Peyer's patch (tissue), 4 donors: ENCODE measurements around the gene CDH12. TPM values are rescaled to one million over a fixed set of nuclear protein-coding genes. Genes with fewer than 3 reads are reported as not detected.

Experiments
- DNase-seq, 3 donors: peaks; one replicate each; pipeline ENCODE4 v3.0.0-alpha.2; 2017 to 2019
- H3K27ac ChIP-seq, 4 donors: fragments of 200-600 bp; sonication (generic); one replicate each; pipeline ENCODE4 v1.5.1; 2016 to 2019
- H3K27me3 ChIP-seq, 2 donors: fragments of 200-600 bp; sonication (generic); one replicate each; pipeline ENCODE4 v1.5.1; 2019
- H3K36me3 ChIP-seq, 3 donors: fragments of 200-600 bp; sonication (generic); one replicate each; pipeline ENCODE4 v1.5.1; 2016 to 2019
- H3K4me1 ChIP-seq, 4 donors: fragments of 200-600 bp; sonication (generic); one replicate each; pipeline ENCODE4 v1.5.1; 2016 to 2019
- H3K4me3 ChIP-seq, 4 donors: fragments of 200-600 bp; sonication (generic); 1 replicate in 3 of 4; 2 replicates in 1 of 4; pipeline ENCODE4 v1.5.1; 2016 to 2019; ENCODE audit warnings: mild to moderate bottlenecking in 1 of 4
- H3K9me3 ChIP-seq, 4 donors: fragments of 200-600 bp; sonication (generic); one replicate each; pipeline ENCODE4 v1.5.1; 2016 to 2019; ENCODE audit warnings: mild to moderate bottlenecking in 1 of 4
- POLR2A ChIP-seq, 2 donors: fragments of 450-650 bp; IDR thresholded peaks; one replicate each; pipeline ENCODE4 v1.5.1; 2017; ENCODE audit warnings: antibody characterized with exemption in 2 of 2, mild to moderate bottlenecking in 2 of 2, moderate library complexity in 2 of 2
- total RNA-seq, 4 donors: library from RNA; depleted of rRNA; stranded (reverse); fragments of >200 nt; gene quantifications; one replicate each; pipeline ENCODE4 v1.1.0, GENCODE V29; 2016
- TF ChIP-seq, protein P1 (sequence below), 6 experiments: fragments of 450-650 bp in 4 of 6; fragments of 200-600 bp in 2 of 6; sonication (generic) in 1 of 6; IDR thresholded peaks; one replicate each; pipeline ENCODE4 v1.5.1; 2017 to 2019; ENCODE audit warnings: antibody characterized with exemption in 6 of 6, mild to moderate bottlenecking in 3 of 6, moderate library complexity in 1 of 6

CDH12 gene
- total RNA-seq, 4 donors from 2014 or later = not detected

DNA sequence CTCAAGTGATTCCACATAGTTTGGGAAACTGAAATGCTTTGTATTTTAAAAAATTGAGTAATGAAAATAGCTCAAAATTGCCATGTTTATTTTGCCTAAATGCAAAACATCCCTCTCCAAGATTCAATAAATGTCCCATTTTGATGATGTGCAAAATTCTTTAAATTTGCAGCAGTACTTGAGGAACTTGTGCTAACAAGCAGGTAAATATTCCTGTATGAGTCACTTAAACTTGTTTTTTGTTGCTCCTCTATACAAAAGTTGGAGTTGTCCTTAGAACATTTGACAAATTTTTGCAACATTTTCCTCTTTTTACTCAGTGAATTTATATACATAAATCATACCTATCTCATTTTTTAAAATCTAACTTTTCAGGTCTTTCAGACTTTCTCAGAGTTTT lies 280.2 kb downstream of the CDH12 start:
- Histone ChIP-seq H3K27ac (no peak overlapping the region), H3K4me3 (no peak overlapping the region), H3K9me3 (no peaks in the 10 kb centered on the region), H3K4me1 (no peaks in the 10 kb centered on the region), H3K36me3 (no peaks in the 10 kb centered on the region), H3K27me3 (no peaks in the 10 kb centered on the region)
- DNase-seq = no peak
- TF ChIP-seq, protein P1, sequence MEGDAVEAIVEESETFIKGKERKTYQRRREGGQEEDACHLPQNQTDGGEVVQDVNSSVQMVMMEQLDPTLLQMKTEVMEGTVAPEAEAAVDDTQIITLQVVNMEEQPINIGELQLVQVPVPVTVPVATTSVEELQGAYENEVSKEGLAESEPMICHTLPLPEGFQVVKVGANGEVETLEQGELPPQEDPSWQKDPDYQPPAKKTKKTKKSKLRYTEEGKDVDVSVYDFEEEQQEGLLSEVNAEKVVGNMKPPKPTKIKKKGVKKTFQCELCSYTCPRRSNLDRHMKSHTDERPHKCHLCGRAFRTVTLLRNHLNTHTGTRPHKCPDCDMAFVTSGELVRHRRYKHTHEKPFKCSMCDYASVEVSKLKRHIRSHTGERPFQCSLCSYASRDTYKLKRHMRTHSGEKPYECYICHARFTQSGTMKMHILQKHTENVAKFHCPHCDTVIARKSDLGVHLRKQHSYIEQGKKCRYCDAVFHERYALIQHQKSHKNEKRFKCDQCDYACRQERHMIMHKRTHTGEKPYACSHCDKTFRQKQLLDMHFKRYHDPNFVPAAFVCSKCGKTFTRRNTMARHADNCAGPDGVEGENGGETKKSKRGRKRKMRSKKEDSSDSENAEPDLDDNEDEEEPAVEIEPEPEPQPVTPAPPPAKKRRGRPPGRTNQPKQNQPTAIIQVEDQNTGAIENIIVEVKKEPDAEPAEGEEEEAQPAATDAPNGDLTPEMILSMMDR (IDR thresholded peaks at IDR 0.05) = no peak
- no peak for TF ChIP-seq POLR2A (IDR thresholded peaks at IDR 0.05)

DNA sequence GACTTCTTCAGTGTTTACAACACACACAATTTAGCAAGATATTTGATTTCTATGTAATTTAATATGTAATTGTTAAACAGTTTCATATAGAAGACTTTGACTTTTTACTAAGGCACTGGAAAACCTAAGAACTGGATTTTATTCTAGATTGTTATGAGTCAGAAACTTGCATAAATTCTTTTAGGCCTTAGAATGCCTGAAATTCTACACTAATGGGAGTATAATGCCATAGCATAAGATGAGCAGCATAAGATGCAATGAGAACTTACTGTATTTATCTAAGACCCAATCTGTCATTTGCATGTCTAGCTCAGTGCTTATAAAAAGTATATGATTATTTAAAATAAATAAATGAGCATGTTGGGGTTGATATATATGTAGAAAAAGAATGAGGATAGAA lies 285.2 kb downstream of the CDH12 start:
- no peaks in the 10 kb centered on the region for H3K27me3 ChIP-seq
- H3K4me1 ChIP-seq = no peaks in the 10 kb centered on the region
- no peak for DNase-seq
- H3K4me3 ChIP-seq = no peak overlapping the region
- TF ChIP-seq, protein P1 (IDR thresholded peaks at IDR 0.05) = no peak
- TF ChIP-seq POLR2A (IDR thresholded peaks at IDR 0.05) = no peak
- H3K27ac ChIP-seq = no peak overlapping the region
- no peaks in the 10 kb centered on the region for H3K36me3 ChIP-seq
- no peaks in the 10 kb centered on the region for H3K9me3 ChIP-seq

DNA sequence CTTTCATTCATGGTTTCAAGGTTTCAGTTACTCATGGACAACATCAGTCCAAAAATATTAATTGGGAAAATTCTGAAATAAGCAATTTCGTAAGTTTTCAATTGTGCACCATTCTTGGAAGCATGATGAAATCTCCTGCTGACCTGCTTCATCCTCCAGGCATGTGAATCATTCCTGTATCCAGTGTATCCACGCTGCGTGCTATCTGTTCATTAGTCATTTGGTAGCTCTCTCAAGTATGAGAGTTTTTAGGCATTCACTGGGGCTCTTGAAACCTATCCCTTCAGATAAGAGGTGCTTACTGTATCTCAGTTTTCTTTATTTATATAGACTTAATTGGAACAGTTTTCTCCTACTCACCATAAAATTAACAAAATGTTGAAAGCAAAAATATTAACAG lies 293.0 kb downstream of the CDH12 start:
- Histone ChIP-seq H3K27me3 (no peaks in the 10 kb centered on the region), H3K27ac (no peak overlapping the region), H3K4me3 (no peak overlapping the region), H3K9me3 (no peaks in the 10 kb centered on the region), H3K4me1 (no peaks in the 10 kb centered on the region), H3K36me3 (no peaks in the 10 kb centered on the region)
- no peak for DNase-seq
- TF ChIP-seq POLR2A (IDR thresholded peaks at IDR 0.05) = no peak
- TF ChIP-seq, protein P1 (IDR thresholded peaks at IDR 0.05) = no peak

DNA sequence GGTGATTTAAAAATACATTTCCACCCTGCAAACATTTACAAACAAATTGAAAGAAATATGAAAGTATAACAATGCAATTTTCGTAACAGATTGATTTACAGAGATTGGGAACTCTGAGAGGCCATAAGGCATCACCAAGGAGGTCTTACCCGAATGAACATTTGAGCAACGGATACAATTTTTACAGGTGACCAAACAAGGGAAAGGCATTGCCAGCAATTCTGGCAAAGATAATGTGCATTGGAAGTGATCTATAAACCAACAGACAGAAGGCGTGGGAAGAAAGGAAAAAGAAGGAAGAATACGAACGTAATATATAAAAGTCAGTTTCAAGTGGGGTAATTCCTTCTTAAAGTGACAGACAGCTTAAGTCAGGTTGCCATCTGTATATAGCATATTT lies 295.9 kb downstream of the CDH12 start:
- Histone ChIP-seq H3K36me3 (no peaks in the 10 kb centered on the region), H3K27me3 (no peaks in the 10 kb centered on the region), H3K4me3 (no peak overlapping the region), H3K27ac (no peak overlapping the region), H3K9me3 (no peaks in the 10 kb centered on the region), H3K4me1 (no peaks in the 10 kb centered on the region)
- TF ChIP-seq, protein P1 (IDR thresholded peaks at IDR 0.05) = no peak
- TF ChIP-seq POLR2A (IDR thresholded peaks at IDR 0.05) = no peak
- no peak for DNase-seq

DNA sequence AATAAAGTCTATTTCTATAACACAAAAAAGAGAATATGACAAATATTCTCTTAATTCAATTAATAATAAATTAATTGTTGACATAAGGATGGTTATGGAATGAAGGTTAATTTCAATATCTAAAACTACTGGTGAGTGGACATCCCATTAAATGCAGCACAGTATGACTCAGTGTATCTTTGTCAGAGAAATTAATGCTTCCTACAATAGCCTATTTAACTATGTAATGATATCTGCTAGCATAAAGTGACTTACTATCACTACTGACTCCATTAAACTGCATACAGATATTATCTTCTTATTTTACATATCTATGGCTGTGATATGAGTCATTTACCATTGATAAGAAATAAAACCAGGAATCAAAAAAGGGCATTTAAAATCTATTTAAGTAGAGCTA lies 298.7 kb downstream of the CDH12 start:
- Histone ChIP-seq H3K27me3 (no peaks in the 10 kb centered on the region), H3K27ac (no peak overlapping the region), H3K36me3 (no peaks in the 10 kb centered on the region), H3K4me1 (no peaks in the 10 kb centered on the region), H3K4me3 (no peak overlapping the region), H3K9me3 (no peaks in the 10 kb centered on the region)
- DNase-seq = no peak
- TF ChIP-seq, protein P1 (IDR thresholded peaks at IDR 0.05) = no peak
- TF ChIP-seq POLR2A (IDR thresholded peaks at IDR 0.05) = no peak
